Neural cell (in vitro differentiated cells): Measurements from ENCODE around the gene FETUB.

Experiments
- CTCF ChIP-seq: fragments of 450-650 bp; IDR thresholded peaks from 2 replicates; pipeline ENCODE4 v1.5.1; 2014; ENCODE audit warnings: antibody characterized with exemption, mild to moderate bottlenecking, moderate library complexity; ENCODE audit not compliant: poor library complexity, severe bottlenecking
- EP300 ChIP-seq: fragments of 450-650 bp; conservative IDR thresholded peaks from 2 replicates; pipeline ENCODE4 v1.6.1; 2014; ENCODE audit warnings: antibody characterized with exemption, mild to moderate bottlenecking, moderate library complexity; ENCODE audit not compliant: poor library complexity, severe bottlenecking
- EZH2 ChIP-seq: fragments of 200-600, 300-800 bp; shearing (Covaris generic), sonication (generic); IDR thresholded peaks from 2 replicates; pipeline ENCODE4 v1.6.1; 2014; ENCODE audit warnings: antibody characterized with exemption, low read length, borderline replicate concordance, mild to moderate bottlenecking; ENCODE audit not compliant: insufficient read depth, poor library complexity, severe bottlenecking
- MXI1 ChIP-seq: fragments of 450-650 bp; conservative IDR thresholded peaks from 2 replicates; pipeline ENCODE4 v1.6.1; 2014; ENCODE audit warnings: antibody characterized with exemption, mild to moderate bottlenecking; ENCODE audit not compliant: poor library complexity, severe bottlenecking
- POLR2AphosphoS5 ChIP-seq: IDR thresholded peaks from 2 replicates; pipeline ENCODE4 v1.6.1; 2012
- RAD21 ChIP-seq: fragments of 450-650 bp; conservative IDR thresholded peaks from 2 replicates; pipeline ENCODE4 v1.6.1; 2014; ENCODE audit warnings: antibody characterized with exemption, mild to moderate bottlenecking, moderate library complexity
- REST ChIP-seq: IDR thresholded peaks from 2 replicates; pipeline ENCODE4 v1.6.1; 2012; ENCODE audit warnings: borderline replicate concordance
- SMC3 ChIP-seq: fragments of 450-650 bp; conservative IDR thresholded peaks from 2 replicates; pipeline ENCODE4 v1.6.1; 2014; ENCODE audit warnings: antibody characterized with exemption, mild to moderate bottlenecking, moderate library complexity; ENCODE audit not compliant: poor library complexity
- TAF1 ChIP-seq: IDR thresholded peaks from 2 replicates; pipeline ENCODE4 v1.6.1; 2012; ENCODE audit warnings: low read depth

- TF ChIP-seq CTCF, result no peak
- no peak for TF ChIP-seq EZH2
- no peak for TF ChIP-seq RAD21
- TF ChIP-seq TAF1, result no peak
- no peak for TF ChIP-seq REST
- no peak for TF ChIP-seq SMC3
- TF ChIP-seq POLR2AphosphoS5, result no peak
- no peak for TF ChIP-seq EP300
- TF ChIP-seq MXI1, result no peak
These were observed 1.8 kb downstream of the FETUB start for GRCh38 chr3:186642014-186642413.
